Activated naive CD8-positive, alpha-beta T cell treated with anti-CD3 and anti-CD28 coated beads, Interleukin-2, amount 50 U/mL, for 16 hours (primary cell): ENCODE data around the gene KLHL25.

Experiments used
- DNase-seq: peaks from one replicate; pipeline ENCODE4 v3.0.0-alpha.2; 2020; ENCODE audit warnings: low read depth, low spot score

Gene KLHL25

DNA sequence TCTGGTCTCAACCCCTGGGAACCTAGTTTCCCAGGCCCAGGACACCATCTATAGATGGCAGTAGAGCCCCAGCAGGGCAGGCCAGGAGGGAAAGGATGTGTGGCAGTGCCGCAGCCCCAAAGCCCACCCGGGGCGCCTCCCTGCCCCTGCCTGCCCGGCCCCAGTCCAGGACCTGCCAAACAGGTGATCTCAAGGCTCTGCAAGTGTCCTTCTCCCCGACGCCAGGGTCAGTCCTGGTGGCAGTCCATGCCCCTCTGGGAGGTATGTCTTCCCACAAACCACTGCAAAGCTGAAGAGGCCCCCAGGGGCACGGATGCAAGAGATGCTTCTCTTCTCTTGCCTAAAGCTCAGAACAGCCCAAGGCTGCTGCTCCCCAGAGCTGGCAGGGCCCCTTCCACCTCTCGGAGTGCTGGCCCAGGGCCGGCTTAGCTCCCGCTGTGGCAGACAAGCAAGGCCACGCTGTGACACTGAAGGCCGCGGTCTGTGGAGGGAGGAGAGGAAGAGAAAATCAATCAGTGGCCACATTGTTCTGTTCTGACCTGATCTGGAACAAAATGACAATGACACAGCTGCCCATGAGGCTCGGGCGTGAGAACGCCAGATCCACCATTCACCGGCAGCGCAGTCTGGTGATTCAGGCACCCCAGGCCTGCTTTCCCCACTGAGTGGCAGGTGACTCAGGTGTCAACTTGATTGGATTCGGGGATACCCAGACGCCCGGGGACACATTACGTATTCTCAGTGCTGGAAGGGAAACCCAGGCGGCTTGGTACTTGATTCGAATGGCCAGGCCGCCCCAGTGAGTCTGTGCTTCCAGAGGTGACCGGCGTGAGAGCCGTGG, 34.0 kb downstream of the KLHL25 start:
- DNase-seq = no peak

DNA sequence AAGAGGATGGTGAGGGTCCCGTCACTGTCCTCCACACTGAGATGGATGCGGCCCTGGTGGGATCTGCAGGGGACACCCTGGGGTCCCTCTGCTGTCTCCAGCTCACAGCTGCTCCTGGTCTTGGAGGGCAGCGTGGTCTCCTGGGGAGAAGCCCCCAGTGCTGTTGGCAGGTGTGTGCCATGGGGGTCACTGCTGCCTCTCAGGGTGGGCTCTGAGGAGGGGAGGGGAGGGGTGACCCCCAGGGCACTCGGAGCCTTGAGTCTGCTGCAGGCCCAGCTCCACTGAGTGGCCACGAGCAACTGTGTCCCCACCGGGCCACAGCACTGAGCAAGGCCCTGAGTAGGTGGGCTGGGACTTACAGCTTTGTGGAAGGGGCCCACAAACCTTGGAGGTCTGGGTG, 34.7 kb downstream of the KLHL25 start:
- DNase-seq = no peak

DNA sequence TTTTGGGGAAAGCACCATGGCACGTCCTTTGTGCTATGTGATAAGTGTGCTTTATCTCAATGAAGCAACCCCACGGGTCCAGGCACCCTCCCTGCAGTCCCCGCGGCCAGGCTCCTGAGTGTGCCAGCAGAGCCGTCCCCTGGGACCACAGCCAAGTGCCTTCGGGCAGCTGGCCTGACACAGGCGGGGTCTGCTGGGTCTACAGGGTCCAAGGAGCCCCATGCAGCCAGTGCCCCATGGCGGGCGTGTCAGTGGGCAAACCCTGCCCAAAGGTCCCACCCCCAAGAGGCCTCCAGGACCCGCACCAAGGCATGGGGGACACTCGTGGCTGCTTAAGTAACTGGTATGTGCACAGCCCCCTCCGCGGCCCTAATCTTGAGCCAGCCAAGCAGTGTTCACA, 35.3 kb downstream of the KLHL25 start:
- no peak for DNase-seq

DNA sequence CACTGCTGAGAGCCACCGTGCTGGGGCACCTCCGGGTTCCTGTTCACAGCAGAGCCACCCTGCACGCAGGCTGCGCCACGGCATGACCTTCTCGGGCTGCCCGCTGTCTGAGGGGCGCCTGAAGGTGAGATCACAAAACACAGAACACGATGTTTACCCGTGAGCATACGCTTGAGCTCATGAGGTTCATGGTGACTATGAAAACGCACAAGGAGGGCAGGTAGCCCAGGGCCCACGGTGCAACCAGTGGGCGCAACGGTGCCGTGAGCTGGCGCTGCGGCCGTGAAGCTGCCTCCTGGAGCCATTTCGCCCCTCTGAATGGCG, 36.1 kb downstream of the KLHL25 start:
- no peak for DNase-seq

DNA sequence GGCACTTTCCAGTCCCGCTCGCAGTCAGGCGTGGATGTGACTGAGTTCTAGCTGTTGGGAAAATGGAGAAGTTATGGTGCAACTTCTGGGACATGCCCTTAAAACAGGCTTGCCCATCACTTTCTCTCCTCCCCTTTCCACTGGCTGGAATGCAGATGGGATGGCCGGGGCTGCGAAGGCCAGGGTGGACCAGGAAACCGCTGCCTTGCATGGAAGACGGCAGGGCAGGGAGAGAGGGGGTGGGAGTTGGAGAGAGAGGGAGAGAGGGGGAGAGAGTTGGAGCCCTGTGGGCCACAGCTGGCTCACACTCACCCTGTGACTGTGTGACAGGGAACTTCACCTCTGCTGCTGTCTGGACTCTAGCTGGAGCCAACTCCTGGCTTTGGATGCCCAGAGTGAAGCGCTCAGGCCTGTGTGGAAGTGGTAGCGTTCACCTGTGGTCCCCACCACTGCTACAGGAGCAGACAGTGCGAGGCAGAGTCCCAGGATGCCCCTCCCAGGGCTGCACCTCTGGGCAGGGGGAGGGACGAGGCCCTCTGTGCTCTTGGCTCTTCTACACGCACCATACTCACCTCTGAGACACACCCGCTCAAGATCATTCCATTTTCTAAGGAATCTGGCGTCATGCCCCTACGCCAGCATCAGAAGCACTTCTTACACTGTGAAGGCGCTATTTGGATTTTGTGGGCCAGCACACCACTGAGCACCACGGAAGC, 36.6 kb downstream of the KLHL25 start:
- DNase-seq = no peak

DNA sequence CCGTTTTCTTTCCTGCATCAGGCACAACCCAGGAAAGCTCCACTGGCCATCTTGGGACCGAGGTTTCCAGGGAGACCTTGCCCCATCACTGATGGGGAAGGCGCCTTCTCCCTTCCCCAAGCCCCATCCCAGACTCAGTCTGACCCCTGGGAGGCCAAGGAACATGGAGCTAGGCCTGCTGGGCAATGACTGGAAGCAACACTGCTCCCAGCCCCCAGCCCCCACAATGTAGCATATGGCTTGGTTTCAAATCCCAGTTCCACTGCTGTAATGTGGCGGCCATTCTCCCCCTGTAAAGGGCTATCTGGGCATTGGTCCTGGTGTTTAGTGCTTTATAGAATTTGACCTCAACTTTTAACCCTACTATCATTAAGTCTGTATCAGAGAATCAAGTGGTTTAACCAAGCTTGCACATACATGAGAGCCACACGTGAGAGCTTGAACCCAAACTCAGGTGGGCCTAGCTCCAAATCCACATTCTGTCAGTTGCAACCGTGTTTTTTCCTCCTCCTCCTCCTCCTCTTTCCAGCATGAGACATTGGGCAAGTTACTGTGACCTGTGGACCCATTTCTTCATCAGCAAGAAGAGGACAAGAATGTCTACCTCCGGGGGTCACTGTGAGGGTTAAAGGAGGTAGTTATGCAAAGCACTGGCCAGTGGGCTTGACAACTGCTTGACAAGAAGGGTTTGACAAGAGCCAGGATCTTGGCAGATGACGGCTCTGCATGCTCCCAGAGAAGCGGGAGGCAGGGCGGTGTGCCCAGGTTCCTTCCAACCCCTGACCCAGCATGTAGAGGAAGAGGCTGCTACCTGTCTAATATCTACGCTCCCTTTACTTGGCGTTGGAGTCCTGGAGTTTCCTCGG, 37.4 kb downstream of the KLHL25 start:
- no peak for DNase-seq

DNA sequence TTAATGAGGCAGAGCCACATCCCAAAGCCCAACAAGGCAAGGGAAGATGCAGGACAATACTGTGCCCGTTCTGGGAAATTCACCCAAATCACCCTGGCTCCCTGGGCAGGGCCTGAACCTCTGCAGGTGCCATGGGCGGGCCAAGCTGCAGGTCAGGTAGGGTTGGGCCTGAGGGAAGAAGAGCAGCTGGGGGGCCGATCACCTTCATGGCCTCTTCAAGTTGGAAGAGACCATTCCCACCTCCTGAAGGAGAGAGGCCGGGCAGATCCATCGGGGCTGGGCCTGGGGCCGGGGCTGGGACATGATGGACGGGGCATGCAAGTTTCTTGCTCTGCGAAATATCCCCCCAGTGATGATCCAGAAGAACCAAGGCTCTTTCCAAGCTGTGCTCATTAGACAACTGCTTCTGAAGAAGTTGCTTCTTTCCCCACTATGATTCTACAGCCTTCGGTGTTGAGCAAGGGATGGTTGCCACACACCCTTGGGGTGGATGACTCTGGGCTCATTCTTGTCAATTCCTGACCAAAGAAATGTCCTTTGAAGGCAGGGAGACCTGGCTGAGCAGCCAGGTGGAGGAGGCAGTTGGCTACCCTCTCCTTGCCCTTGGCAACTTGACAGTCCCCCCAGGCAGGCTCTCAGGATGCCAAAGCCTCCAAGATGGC, 38.2 kb downstream of the KLHL25 start:
- no peak for DNase-seq

DNA sequence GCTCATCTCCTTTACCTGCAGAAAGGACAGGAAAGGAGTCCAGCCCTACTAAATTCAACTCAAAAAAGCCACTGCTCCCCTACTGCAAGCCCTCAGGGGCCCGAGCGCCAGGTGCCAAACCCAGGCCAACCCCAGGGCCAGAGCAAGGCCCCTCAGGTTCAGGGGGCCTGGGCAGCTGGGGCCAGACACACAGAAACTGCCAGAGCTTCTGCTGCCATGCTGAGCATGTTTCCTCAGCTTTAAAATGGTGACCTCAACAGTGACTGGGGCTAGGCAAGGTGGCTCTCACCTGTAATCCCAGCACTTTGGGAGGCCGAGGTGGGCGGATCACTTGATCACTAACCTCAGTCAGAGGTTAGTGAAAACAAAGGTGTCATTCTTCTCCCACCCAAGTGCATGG, 38.8 kb downstream of the KLHL25 start:
- no peak for DNase-seq

DNA sequence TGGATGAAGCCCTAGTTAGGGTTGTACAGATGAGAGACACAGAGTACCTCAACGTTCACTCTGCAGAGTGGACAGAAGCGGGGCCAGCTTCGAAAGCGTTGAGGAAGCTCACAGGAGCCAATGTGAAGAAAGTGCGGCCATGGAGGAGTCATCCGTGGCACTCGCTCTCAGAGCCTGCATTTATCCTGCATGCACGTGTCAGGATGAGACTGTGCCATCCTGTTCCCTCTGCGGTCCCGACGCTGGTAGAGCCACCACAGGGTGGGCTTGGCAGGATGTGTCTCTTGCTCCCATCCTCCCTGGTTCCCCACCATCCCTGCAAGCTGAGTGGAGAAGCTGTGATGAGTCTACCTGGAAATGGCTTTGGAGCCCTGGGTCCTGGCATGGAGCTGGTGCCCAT, 39.3 kb downstream of the KLHL25 start:
- no peak for DNase-seq

DNA sequence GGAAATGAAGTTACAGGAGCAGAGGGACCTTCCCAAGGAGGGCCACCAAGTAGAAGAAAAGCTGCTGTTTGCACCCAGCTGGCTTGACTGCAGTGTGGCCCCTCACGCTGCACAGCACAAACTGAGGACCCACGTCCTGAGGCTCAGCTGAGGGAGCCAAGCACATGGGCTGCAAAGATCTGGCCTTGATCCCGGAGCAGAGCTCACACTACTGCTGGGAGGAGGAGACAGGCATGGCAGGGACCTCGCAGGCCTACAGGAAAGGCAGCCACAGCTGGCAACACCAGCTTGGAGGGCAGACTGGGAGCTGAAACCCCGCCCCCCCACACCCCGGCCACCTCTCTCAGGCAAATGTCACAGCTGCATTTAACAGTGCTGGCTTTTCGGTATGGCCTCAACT, 39.7 kb downstream of the KLHL25 start:
- DNase-seq = no peak

DNA sequence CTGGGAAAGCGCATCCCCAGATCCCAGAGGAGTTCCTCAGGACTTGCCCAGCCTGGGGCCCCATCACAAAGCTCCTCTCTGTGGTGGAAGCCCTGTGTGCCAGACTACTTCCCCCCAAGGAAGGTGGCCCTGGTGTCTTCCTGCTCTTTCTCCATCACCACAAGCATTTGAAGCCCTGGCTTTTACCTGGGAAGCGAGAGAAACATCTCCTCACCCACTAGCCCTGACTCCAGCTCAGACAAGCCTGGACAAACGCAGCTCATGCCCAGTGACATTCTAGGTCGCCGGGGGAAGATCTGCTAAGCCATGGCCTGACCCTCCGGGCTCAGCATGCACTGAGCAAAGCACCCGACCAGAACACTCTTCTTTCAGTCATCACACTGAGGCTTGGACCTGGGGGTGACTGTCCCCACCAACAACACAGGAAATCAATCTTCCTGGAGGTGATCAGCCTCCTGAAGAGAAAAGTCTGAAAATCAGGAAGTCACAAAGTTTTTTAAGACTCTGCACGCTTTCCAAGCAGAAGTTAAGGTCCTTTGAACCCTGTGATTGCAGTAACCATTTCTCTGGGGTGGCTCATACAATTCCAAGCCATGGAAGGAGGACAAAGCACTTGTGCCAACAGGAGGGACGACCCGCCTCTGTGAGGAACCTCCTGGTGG, 40.8 kb downstream of the KLHL25 start:
- no peak for DNase-seq

DNA sequence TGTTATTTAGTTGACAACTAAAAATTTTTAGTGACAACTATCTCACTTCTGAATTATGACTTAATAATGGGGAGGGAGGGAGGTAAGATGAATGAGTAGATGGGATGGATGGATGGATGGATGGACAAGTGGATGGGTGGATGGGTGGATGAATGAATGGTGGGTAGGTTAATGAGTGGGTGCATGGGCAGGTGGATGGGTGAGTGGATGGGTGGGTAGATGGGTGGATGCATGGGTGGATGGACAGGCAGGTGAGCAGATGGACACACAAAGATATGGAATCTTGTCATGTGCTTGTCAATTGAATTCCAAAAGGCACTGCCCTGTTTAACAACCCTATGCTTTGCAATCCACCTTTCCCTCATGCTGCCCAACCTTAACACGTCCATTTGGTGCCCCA, 41.5 kb downstream of the KLHL25 start:
- DNase-seq = no peak

DNA sequence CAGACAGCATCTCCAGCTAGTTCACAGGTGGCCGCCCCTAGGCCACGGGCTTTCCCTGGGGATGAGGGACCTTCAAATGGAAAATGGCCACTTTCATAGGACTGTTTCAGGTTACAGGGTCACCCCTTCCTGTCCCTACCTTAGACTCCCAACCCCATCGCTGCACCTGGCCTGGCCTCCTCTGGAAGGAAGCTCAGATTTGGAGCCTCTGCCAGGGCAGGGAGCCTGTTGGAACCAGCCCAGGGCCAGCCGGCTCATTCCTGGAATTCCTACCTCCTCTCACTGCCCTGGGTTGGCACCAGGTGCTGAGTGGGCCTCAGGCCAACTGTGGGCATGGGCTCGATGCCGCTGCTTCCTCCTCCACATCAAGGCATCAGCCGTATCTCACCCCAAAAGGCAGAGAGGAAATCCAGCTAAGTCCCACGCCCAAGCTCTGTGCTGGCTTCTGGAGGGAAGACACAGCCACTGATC, 42.2 kb downstream of the KLHL25 start:
- no peak for DNase-seq

DNA sequence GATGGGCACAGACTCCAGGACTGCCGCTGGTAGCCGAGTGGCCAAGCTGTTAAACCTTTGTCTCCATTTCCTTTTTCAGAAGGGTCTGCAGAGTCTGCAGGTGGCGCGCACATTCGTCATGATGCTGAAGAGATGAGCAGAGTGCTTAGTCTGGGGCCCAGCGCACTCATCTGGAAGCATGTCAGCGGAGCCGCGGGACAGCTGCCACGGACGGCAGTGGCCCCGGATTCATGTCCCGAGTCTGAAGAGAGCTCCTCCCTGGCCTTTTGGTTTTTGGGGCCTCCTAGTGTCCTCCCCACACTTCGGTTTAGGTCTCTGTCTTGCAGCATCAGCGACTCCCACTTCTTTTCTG, 42.6 kb downstream of the KLHL25 start:
- no peak for DNase-seq

DNA sequence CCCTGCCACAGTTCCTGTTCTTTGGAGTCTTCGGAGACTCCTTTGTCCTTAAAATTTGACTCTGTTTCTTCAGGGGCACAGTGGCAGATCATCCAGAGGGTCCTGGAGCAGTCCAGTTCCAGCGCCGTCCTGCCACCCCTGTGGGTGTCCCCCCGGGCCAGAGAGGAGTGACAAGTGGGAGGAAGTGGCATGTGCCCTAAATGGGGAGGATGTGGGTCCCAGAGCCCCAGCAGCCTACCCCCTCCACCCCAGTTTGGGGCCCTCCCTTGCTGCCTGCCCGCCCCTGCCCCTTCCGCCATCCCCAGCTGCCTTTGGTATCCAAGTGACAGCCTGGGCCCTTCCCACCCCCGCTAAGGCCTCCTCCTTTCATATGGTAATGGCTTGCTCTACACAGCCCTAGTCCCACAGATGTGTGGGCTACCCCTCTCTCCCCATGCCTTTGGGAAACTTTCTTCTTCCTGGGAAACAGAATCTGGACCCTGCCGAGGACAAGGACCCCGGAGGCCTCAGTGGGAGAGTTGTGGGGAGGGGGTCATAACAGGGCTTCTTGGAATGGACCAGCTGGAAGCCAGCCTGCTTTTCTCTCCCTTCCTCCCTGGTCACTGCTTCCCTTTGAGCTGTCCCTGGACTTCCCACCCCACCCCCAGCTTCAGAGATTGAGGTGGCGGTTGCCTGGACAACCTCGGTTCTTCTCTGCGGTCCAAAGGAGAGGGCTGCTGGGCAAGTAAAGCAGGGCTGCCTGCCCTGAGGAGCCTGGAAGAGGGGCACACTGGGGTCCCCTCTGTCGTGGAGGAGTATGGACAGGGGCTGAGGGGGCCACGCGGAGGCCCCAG, 43.2 kb downstream of the KLHL25 start:
- DNase-seq = no peak

DNA sequence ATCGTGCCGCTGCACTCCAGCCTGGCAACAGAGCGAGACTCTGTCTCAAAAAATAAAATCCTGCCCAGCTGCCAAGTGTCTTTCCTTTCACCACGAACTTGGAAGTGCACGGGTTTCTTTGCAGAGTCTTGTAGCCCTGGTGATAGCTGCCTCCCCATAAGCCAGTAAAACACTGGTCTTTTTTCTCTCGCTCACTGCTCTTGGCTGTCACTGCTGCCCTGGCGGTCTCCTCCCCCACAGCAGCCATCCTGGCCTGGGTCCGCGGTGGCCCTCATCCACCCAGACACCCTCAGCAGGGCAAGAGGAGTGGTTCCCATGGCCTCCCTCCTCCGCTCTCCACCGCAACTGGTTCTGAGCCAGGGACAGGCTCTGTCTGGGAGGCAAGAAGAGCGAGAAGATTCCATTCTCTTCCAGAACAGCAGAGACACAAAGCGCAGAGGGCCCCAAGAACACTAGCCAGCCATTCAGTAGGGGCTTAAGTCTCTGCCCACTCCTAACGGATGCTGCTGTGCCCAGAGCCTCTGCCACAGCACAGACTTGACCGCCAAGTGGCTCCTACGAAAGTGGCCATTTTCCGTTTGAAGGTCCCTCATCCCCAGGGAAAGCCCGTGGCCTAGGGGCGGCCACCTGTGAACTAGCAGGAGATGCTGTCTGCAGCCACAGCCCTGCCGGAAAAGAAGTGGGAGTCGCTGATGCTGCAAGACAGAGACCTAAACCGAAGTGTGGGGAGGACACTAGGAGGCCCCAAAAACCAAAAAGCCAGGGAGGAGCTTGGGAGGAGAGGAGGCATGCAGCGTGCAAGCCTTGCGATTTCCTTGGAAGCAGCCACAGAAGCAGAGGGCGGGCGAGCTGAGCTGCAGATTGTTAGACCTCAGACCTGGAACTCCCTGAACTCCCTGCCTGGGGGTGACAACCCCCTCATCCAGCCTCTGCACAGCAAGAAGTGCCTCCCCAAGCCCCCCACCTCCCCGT, 44.1 kb downstream of the KLHL25 start:
- no peak for DNase-seq

DNA sequence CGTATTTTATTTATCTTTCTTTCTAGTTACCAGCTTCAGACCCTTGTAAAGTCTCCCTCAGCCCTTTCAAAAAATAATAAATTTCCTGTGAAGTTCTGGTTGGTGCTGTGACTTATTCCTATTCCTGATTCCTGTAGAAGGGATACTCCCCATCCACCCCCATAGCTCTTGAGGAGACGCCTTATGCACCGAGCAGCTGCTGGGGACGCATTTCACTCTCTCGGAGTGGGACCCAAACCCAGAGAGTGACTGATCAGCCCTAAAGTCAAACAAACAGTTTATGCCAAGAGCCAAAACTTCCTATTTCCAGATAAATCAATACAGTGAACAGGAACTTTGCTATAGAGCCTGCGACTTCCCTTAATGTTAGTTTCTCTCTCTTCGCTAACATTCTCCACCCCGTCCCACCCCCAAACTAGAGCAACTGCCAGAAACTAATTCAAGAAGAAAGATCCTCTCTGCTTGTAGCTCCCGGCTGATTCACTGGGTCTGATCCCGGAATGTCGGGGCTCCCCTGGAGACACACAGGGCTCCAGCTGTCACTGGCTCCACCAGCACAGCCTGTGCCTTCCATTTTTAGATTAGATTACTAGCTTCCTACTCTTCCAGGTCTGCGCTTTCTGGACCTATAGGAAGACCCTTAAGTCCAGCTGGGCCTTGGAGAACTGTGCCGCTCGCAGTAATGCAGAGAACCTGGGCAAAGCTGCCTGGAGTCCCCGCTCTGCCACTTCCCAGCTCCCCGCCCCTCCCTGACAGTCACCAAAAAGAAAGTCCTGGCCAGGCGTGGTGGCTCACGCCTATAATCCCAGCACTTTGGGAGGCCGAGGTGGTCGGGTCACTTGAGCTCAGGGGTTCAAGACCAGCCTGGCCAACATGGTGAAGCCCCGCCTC, 45.2 kb downstream of the KLHL25 start:
- DNase-seq = no peak

DNA sequence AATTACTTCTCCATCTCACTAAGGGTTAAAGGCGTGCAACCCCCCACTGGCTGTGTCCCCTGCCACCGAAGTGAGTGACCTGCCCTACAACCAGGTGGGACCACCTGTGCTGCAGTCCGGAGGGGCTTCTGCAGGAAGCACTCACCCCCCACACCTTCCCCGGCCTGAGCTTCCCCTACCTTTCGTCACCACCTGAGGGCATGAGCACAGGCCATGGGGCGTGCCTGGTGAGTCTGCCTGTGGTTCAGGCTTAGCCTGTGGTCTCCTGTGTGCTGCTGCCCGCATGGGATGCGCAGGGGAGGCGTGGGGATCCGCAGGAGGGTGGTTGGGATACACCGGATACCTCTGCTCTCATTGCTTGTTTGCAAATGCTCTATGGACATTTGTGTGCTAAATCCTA, 46.0 kb downstream of the KLHL25 start:
- DNase-seq = no peak
